Subcutaneous adipose tissue (tissue), 4 donors: ENCODE measurements around the gene PTPN6. TPM values are rescaled to one million over a fixed set of nuclear protein-coding genes. Genes with fewer than 3 reads are reported as not detected.

ENCODE experiments used
- CTCF ChIP-seq: fragments of 450-650 bp; IDR thresholded peaks from one replicate; pipeline ENCODE4 v1.5.1; 2016; ENCODE audit warnings: low read depth, mild to moderate bottlenecking, control low read depth, antibody characterized with exemption, moderate library complexity
- total RNA-seq, 4 donors: library from RNA; depleted of rRNA; stranded (reverse); fragments of >200 nt; gene quantifications; one replicate each; pipeline ENCODE4 v1.1.0, GENCODE V29; 2016

Gene PTPN6
- total RNA-seq, 4 donors from 2014 or later, result 9.6 to 78.0 (median 29.7) TPM

DNA sequence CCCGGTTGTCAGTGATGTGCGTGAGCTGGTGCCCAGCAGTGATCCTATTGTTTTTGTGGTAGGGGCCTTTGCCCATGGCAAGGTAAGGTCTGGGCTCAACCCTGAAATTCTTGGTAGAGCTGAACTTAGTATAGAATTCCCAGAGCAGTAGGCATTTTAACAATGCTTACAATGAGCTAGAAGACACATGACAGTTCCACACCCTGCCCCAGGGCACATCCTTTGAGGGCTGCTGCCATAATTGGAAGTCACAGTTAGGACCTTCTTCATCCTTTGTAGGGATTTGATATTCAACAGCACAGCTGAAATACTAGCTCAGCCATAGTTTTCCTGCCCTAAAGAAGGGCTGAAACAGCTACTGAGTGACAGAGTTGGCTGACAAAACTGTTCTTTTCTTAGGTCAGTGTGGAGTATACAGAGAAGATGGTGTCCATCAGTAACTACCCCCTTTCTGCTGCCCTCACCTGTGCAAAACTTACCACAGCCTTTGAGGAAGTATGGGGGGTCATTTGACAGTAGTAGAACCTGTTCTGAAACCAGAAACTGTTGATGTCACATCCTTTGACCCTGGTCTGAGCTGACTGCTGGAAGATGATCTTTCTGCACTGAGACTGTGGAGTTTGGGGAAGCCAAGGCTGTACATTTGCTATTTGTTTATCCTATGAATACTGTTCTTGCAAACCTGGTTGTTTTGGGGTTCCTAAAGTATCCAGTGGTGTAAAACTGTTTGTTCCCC, 24.3 kb downstream of the PTPN6 start:
- TF ChIP-seq CTCF, result no peak

- no peak for TF ChIP-seq CTCF
These were observed 26.5 kb downstream of the PTPN6 start for GRCh38 chr12:6977653-6978052.

DNA sequence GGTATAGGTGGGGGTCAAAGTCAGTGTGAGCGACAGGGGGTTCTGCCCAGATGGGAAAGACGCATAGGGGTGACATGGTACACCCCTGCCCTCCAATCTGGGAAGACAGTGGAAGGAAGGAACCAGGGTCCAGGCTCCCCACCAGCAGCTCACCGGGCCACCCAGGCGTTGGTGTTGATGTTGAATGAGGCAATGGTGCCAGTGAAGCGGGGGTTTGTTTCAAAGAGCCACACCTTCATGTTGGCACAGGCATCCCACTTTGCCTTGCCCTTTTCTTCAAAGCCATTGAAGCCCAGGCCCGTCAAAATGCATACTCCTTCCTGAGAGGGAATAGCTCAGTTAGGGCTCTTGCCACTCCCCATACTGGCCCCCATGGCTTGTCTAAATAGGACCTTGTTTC, 27.0 kb downstream of the PTPN6 start:
- TF ChIP-seq CTCF, result no peak

DNA sequence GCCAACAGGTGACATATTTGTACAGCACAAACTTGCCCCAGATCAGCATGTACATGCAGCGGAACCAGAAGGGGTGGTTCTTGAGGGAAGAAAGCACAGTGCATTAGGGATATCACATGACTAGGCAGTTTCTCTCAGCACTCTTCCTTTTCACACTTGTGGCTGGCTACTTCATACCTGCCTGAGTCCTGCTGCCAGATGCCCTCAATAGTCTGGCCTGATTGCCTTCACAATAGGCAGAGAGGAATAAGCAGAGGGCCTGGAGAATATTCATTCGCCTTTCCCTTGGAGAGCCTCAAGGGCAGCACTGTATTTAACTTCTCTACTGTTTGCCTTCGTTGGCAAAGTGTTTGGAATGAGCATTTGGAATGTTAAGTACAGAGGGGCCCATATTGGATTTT, 27.5 kb downstream of the PTPN6 start:
- TF ChIP-seq CTCF, result no peak

DNA sequence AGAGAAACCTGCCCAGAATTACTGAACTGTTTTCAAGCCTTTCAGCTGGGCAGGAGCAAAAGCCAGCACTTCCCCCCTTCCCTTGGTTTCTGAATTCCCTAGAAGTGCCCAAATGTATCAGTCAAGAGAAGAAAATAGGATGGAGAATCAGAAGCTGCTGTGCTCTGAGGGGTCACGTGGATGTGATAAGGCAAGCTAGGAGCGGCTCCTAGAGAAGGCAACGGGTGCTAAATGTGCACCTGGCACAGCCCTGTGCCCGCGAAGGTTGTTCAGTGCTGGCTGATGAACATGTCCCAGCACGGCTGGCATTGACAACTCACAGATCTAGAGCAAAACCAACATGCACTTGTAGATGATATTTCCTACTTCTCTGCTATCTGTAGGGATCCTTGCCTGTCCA, 27.9 kb downstream of the PTPN6 start:
- TF ChIP-seq CTCF, result no peak

DNA sequence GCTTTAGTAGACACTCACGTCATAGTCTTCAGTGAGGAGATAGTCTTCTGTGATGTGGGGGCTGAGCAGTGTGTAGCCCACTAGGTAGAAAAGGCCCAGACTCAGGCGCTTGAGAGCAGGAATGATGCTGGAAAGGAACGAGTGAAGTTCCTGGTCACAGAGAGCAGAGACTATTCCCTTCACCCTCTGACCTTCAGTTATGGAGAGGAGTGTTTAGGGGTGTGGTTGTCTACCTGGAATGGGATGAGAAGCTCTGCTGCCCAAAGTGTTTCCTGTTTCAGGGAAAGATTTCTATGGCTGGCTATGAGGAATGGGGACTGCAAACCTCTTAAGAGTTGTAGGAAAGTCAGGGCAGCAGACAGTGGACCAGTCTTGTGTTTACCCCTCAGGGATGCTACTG, 28.3 kb downstream of the PTPN6 start:
- TF ChIP-seq CTCF, result no peak

DNA sequence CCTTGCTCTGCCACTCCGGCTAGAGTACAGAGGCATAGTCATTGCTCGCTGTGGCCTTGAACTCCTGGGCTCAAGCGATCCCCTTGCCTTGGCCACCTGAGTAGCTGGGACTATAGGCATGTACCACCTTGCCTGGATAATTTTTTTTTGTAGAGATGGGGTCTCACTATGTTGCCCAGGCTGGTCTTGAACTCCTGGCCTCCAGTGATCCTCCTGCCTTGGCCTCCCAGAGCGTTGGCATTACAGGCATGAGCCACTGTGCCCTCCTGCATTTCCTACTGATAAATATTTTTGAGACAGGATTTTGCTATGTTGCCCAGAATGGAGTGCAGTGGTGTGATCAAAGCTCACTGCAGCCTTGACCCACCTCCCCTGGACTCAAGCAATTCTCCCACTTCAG, 28.9 kb downstream of the PTPN6 start:
- TF ChIP-seq CTCF, result no peak
